ENCODE measurements around the gene JAG1.

- TF ChIP-seq CTCF (IDR thresholded peaks at IDR 0.05; ENCODE audit: low read depth, low read length, poor library complexity, severe bottlenecking): no peak
- no peak for TF ChIP-seq EZH2phosphoT487 (IDR thresholded peaks at IDR 0.05; ENCODE audit: borderline replicate concordance, low read length)
Measured at GRCh38 chr20:10663756-10664155, 10.0 kb downstream of the JAG1 start.

All from DOHH2 (cell line).